Measurements from ENCODE around the gene DNMBP. TPM values are rescaled to one million over a fixed set of nuclear protein-coding genes. Genes with fewer than 3 reads are reported as not detected.
"Not testable (repeated sequence)": the region's sequence is repeated elsewhere in the genome, so short reads cannot be mapped to it uniquely, and the experiment has no call there.

The DNMBP gene
- total and polyA plus RNA-seq, 2 of the 4 experiments (the other 2 are of a cell fraction): 10.9 to 13.6 TPM

DNA sequence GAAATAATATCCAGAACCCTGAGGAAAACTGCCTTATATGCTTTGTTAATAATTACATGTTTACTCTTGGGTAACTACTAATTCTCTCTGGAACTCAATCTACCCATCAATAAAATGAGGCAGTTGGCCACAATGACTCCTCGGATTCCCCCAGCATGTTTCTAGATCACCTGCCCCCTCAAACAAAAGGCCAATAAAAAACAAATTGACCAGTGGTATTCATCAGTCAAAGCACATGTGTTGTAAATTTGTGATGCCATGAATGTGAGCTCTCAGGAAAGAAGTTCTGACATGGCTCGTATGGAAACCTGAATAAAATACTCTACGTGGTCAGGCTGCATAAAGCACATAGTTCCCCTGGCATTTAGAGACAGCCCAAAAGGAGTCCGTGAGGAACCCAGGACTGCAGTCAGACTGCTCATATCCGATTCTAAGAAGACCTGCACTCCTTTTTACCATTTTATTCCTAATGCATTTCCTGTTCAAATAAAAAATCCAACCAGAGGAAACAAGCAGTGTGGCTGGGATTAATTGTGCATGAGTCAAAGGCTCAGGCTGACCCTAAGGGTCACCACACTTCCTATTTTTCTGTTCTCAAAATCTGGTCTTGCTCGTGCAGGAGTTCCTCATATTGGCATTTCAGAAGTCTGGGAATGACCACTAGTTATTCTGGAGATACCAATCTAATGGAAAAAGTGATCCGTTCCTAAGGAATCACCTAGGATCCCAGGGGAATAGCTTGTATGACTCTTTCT is 77.4 kb downstream of the DNMBP start:
- H3K4me3 ChIP-seq (ENCODE audit: insufficient read depth, low read depth, low read length); H3K23ac ChIP-seq (ENCODE audit: low read depth, low read length); H2BK5ac ChIP-seq (ENCODE audit: low read depth, low read length, poor library complexity, severe bottlenecking); H3K9ac ChIP-seq (ENCODE audit: low read depth, low read length); H4K91ac ChIP-seq (ENCODE audit: insufficient read depth, low read depth, low read length); H3K56ac ChIP-seq (ENCODE audit: extremely low read depth, insufficient read depth, low read length); in situ Hi-C loops (cut with MboI; ENCODE audit: low sequenced_read_pairs); H3K36me3 ChIP-seq (ENCODE audit: control insufficient read depth, insufficient read depth, low read length); DNase-seq; H4K20me1 ChIP-seq (ENCODE audit: insufficient read depth, low read length); H2BK15ac ChIP-seq (ENCODE audit: low read depth, low read length); H3K27me3 ChIP-seq (ENCODE audit: control insufficient read depth, insufficient read depth, low read length); H3K27ac ChIP-seq (ENCODE audit: insufficient read depth, low read length); BruUV-seq (replicated peaks); H2AFZ ChIP-seq (replicated peaks; ENCODE audit: low read length, poor library complexity); POLR2A ChIA-PET (ENCODE audit: unreplicated experiment); H3K9me3 ChIP-seq (ENCODE audit: control insufficient read depth, insufficient read depth, low read length); dilution Hi-C loops (cut with HindIII; ENCODE audit: low sequenced_read_pairs, unreplicated experiment); H3K14ac ChIP-seq (replicated peaks; ENCODE audit: low read depth, low read length); H2BK120ac ChIP-seq (ENCODE audit: low read depth, low read length); intact Hi-C loops (cut with micrococcal nuclease); CTCF ChIA-PET; H3K18ac ChIP-seq (ENCODE audit: low read depth, low read length); H3K4me2 ChIP-seq (ENCODE audit: low read depth, low read length); H2AK9ac ChIP-seq (replicated peaks; ENCODE audit: low read depth, low read length, poor library complexity): not testable (repeated sequence)
- 0 out of 2 replicates have a peak overlapping the region, but pooled peaks have one; percentile 1 for H2AK5ac ChIP-seq (ENCODE audit: low read depth, low read length)
- peak overlapping the region; percentile 17; the same call in 1 of the 2 replicates for H3K4ac ChIP-seq (ENCODE audit: low read depth, low read length)
- 0 out of 4 replicates have a peak overlapping the region, but pooled peaks of 1 of the 2 experiments have one; percentile 6 for H4K8ac ChIP-seq (ENCODE audit: low read depth in 2 of 2, low read length in 2 of 2)
- peaks cover 10% of the 10 kb centered on the region for H3K4me1 ChIP-seq (ENCODE audit: control insufficient read depth, insufficient read depth, low read length)
- H2BK20ac ChIP-seq (ENCODE audit: low read depth, low read length): peak overlapping the region; percentile 9; the same call in 1 of the 2 replicates
- ATAC-seq (ENCODE audit: low read depth): peak; percentile 89
- peaks cover 11% of the 10 kb centered on the region for H3K9me1 ChIP-seq (ENCODE audit: insufficient read depth, low read length)
- H4K5ac ChIP-seq (ENCODE audit: low read depth, low read length): 0 out of 2 replicates have a peak overlapping the region, but pooled peaks have one; percentile 49
- WGBS, 2 experiments (ENCODE audit: extremely low coverage in 2 of 2, insufficient read length in 1 of 2): no CpG with 5 or more reads among the region's 7 CpGs
- peaks cover 31 to 58% of the 10 kb centered on the region in 2 experiments for H3K79me1 ChIP-seq (ENCODE audit: low read depth in 1 of 2, low read length in 2 of 2)
